ENCODE results near the gene EGFL7. TPM values are rescaled to one million over a fixed set of nuclear protein-coding genes. Genes with fewer than 3 reads are reported as not detected.

Gene EGFL7
- total and polyA plus RNA-seq, 2 of the 13 experiments (the other 11 are each of a cell fraction or from before 2014, with no cell fraction given), result 0.20 to 5.1 TPM

DNA sequence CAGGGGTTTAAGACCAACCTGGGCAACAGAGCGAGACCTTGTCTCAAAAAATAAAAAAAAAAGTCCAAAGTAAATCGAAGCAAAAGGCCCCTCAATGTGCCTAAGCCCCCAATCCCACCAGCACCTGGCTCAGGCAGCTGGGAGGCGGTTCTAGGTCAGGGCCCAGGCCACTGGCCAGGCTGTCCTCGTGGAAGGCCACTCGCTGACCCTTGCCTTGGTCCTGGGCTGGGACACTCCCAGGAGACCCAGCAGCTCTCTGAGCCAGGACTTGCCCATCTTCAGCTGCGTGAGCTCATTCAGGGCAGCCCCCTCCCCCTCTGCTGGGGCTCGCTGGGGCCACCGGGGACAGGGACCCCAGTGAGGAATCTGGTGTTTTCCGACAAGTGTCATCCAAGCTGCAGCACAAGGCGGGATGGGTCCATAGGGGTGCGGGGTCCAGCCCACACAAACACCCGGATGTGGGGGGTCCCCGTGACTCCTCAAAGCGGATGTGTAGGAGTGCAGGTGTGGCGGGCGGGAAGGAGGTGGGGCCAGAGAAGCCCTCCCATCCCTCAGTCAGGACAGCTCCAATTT, 20.5 kb downstream of the EGFL7 start (continued):
- TF ChIP-seq RERE (CRISPR knock-in tag; IDR thresholded peaks at IDR 0.05; ENCODE audit: low read depth), result no peak
- TF ChIP-seq, protein P1, sequence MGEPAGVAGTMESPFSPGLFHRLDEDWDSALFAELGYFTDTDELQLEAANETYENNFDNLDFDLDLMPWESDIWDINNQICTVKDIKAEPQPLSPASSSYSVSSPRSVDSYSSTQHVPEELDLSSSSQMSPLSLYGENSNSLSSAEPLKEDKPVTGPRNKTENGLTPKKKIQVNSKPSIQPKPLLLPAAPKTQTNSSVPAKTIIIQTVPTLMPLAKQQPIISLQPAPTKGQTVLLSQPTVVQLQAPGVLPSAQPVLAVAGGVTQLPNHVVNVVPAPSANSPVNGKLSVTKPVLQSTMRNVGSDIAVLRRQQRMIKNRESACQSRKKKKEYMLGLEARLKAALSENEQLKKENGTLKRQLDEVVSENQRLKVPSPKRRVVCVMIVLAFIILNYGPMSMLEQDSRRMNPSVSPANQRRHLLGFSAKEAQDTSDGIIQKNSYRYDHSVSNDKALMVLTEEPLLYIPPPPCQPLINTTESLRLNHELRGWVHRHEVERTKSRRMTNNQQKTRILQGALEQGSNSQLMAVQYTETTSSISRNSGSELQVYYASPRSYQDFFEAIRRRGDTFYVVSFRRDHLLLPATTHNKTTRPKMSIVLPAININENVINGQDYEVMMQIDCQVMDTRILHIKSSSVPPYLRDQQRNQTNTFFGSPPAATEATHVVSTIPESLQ (CRISPR knock-in tag; conservative IDR thresholded peaks at IDR 0.05), result no peak

DNA sequence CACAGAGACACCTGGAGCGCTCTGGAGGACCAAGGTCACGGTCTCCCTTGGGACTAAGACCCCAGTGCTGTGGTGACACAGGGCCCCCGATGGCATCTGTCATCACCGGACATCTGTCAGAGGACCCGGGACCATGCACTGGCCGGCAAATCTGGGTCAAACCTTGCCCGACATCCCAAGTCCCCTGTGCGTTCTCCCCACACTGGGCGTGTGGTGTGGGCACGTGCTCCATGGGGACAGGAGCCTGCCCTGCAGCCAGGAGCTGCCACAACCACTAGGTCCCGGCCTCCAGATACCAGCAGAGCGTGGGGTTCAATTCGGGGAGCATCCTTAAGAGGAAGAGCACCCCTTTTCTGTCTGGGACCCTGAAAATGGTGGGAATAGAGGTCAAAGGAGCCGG, 21.0 kb downstream of the EGFL7 start:
- no peak for DNase-seq (ENCODE audit: low spot score)
- H3K4me3 ChIP-seq (replicated peaks in 1 of 3; ENCODE audit: insufficient read depth in 1 of 3, low read depth in 2 of 3, low read length in 3 of 3), result no peak overlapping the region
- no peak overlapping the region for H3K27ac ChIP-seq (ENCODE audit: extremely low read length, insufficient read depth, low read length)
- no peak overlapping the region for H2AFZ ChIP-seq (ENCODE audit: low read length)
- WGBS (ENCODE audit: low lambda C conversion rate), result 67% methylated on average over 4 of the region's 14 CpGs
- ChIA-PET POLR2A (no interaction called here), CTCF (ENCODE audit: low intra/inter-chr PET ratio, low total read pairs) (no interaction called here)
- FAIRE-seq, result no peak
- H4K20me1 ChIP-seq (ENCODE audit: insufficient read depth, low read length), result no peaks in the 10 kb centered on the region
- no peak overlapping the region for H3K4me2 ChIP-seq (ENCODE audit: low read depth, low read length)
- no peak overlapping the region for H3K9ac ChIP-seq (ENCODE audit: insufficient read depth, low read depth, low read length)
- H3K27me3 ChIP-seq (ENCODE audit: control insufficient read depth in 1 of 2, insufficient read depth in 2 of 2, low read length in 2 of 2), result peaks cover 3 to 35% of the 10 kb centered on the region in 2 experiments
- no peaks in the 10 kb centered on the region for H3K36me3 ChIP-seq (replicated peaks in 1 of 2; ENCODE audit: control insufficient read depth in 1 of 2, insufficient read depth in 2 of 2, low read length in 2 of 2)
- peaks cover 55% of the 10 kb centered on the region for H3K4me1 ChIP-seq (ENCODE audit: insufficient read depth, low read length)
- H3K9me3 ChIP-seq (ENCODE audit: low read length), result no peaks in the 10 kb centered on the region
- intact Hi-C loops (cut with micrococcal nuclease; ENCODE audit: unreplicated experiment) (no loop called here), in situ Hi-C loops (cut with HindIII; ENCODE audit: extremely low pct_ligation_motif_present, low pct_unique_long_range_greater_than_20kb) (no loop called here)
- BruUV-seq (replicated peaks), result no TSS peak
- ATAC-seq, result no peak
- no peaks in the 10 kb centered on the region for H3K79me2 ChIP-seq (ENCODE audit: insufficient read depth, low read length)
- TF ChIP-seq KLF6 (CRISPR knock-in tag; IDR thresholded peaks at IDR 0.05), result no peak
- TF ChIP-seq NFATC3 (CRISPR knock-in tag; IDR thresholded peaks at IDR 0.05), result no peak
- TF ChIP-seq ASH2L (IDR thresholded peaks at IDR 0.05; ENCODE audit: insufficient read length, low read depth, low read length), result no peak
- TF ChIP-seq ZNF598 (CRISPR knock-in tag; IDR thresholded peaks at IDR 0.05; ENCODE audit: borderline replicate concordance), result no peak
- TF ChIP-seq, protein P2, sequence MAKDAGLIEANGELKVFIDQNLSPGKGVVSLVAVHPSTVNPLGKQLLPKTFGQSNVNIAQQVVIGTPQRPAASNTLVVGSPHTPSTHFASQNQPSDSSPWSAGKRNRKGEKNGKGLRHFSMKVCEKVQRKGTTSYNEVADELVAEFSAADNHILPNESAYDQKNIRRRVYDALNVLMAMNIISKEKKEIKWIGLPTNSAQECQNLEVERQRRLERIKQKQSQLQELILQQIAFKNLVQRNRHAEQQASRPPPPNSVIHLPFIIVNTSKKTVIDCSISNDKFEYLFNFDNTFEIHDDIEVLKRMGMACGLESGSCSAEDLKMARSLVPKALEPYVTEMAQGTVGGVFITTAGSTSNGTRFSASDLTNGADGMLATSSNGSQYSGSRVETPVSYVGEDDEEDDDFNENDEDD (CRISPR knock-in tag; IDR thresholded peaks at IDR 0.05; ENCODE audit: borderline replicate concordance), result no peak
- no peak for TF ChIP-seq DDIT3 (CRISPR knock-in tag; IDR thresholded peaks at IDR 0.05)
- TF ChIP-seq, protein P3, sequence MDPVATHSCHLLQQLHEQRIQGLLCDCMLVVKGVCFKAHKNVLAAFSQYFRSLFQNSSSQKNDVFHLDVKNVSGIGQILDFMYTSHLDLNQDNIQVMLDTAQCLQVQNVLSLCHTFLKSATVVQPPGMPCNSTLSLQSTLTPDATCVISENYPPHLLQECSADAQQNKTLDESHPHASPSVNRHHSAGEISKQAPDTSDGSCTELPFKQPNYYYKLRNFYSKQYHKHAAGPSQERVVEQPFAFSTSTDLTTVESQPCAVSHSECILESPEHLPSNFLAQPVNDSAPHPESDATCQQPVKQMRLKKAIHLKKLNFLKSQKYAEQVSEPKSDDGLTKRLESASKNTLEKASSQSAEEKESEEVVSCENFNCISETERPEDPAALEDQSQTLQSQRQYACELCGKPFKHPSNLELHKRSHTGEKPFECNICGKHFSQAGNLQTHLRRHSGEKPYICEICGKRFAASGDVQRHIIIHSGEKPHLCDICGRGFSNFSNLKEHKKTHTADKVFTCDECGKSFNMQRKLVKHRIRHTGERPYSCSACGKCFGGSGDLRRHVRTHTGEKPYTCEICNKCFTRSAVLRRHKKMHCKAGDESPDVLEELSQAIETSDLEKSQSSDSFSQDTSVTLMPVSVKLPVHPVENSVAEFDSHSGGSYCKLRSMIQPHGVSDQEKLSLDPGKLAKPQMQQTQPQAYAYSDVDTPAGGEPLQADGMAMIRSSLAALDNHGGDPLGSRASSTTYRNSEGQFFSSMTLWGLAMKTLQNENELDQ (CRISPR knock-in tag; IDR thresholded peaks at IDR 0.05; ENCODE audit: borderline replicate concordance), result no peak
- no peak for TF ChIP-seq ZSCAN30 (CRISPR knock-in tag; IDR thresholded peaks at IDR 0.05)
- TF ChIP-seq NFIB (CRISPR knock-in tag; IDR thresholded peaks at IDR 0.05; ENCODE audit: borderline replicate concordance), result no peak

Measured in HepG2 (cell line).